Measurements from ENCODE around the gene ALPL. TPM values are rescaled to one million over a fixed set of nuclear protein-coding genes. Genes with fewer than 3 reads are reported as not detected.

Gene ALPL
- total and polyA plus RNA-seq, 8 donors: 2.9 to 12.0 (median 7.0) TPM; not detected in 2

DNA sequence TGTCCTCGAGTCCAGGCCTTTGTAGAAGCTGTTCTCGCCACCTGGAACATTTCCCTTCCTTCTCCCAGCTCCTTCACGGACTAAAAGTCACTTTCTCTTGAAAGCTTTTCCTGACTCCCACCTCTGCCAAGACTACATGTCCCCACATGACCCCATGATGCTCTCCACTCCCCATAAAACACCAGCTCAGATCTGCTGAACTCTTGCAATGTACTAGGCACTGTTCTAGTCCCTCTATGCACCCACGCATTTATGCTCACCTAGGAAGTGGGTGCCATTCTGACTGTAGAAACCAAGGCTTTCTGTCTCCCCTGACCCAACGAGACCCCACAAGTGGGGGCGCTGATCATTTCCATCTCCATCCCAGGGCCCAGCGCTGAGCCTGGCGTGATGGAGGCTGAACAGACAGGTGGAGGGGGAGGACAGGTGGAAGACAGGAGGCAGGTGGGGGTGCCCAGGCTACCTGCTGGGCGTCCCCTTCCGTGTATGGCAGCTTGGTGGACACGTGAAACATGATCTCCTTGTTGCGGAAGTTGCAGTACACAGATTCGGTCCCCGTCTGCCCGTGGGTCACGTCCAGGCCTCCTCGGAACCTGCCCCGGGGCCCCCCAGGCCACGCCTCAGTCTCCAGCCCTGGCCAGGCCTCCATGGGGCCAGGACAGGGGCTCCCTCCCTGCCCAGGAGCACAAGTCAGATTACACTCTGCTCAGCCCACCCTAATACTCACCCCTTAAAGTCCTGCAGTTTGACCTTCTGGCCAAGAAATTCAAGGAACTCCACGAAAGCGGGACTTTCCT is 102.0 kb downstream of the ALPL start:
- H3K27ac ChIP-seq: no peak overlapping the region
- TF ChIP-seq EP300 (IDR thresholded peaks at IDR 0.05) (no peak), POLR2AphosphoS5 (IDR thresholded peaks at IDR 0.05) (no peak), POLR2A (IDR thresholded peaks at IDR 0.05) (no peak)
- TF ChIP-seq, protein P1, sequence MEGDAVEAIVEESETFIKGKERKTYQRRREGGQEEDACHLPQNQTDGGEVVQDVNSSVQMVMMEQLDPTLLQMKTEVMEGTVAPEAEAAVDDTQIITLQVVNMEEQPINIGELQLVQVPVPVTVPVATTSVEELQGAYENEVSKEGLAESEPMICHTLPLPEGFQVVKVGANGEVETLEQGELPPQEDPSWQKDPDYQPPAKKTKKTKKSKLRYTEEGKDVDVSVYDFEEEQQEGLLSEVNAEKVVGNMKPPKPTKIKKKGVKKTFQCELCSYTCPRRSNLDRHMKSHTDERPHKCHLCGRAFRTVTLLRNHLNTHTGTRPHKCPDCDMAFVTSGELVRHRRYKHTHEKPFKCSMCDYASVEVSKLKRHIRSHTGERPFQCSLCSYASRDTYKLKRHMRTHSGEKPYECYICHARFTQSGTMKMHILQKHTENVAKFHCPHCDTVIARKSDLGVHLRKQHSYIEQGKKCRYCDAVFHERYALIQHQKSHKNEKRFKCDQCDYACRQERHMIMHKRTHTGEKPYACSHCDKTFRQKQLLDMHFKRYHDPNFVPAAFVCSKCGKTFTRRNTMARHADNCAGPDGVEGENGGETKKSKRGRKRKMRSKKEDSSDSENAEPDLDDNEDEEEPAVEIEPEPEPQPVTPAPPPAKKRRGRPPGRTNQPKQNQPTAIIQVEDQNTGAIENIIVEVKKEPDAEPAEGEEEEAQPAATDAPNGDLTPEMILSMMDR (IDR thresholded peaks at IDR 0.05): no peak

DNA sequence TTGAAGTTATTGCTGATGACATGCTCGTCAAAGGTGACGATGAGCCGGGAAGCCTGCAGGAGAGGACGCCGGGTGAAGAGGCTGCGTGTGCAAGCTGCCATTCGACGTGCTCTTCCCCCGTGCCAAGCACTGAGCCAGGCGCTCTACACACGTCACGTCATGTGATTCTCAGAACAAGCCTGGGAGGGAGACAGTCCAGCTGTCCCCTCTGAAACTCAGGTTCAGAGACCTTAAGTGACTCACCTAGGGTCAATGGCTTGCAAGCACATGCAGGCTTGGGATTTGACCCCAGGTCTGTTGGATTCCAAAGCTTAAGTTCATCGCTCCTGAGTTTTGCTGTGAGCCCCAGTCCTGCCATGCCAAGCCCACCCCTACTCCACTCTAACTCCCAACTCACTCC is 102.8 kb downstream of the ALPL start:
- Histone ChIP-seq H3K36me3 (peaks cover 3 to 43% (median 36%) of the 10 kb centered on the region in 4 donors), H3K9me3 (no peaks in the 10 kb centered on the region), H3K4me1 (peaks cover 3 to 30% (median 20%) of the 10 kb centered on the region in 4 donors), H3K4me3 (no peak overlapping the region), H3K27me3 (peaks cover 0 to 7% (median 0%) of the 10 kb centered on the region in 3 donors), H3K27ac (no peak overlapping the region)
- TF ChIP-seq POLR2AphosphoS5 (IDR thresholded peaks at IDR 0.05) (no peak), EP300 (IDR thresholded peaks at IDR 0.05) (no peak), POLR2A (IDR thresholded peaks at IDR 0.05) (no peak)
- TF ChIP-seq, protein P1 (IDR thresholded peaks at IDR 0.05): no peak
- intact Hi-C loops (cut with DNase I; ENCODE audit: low total_unique reads): no loop called here
- 89 to 95% (median 94%) methylated on average over 11 to 13 of the region's 13 CpGs for WGBS, 5 donors
- DNase-seq: no peak

More for the DNA sequence above, 102.0 kb downstream of the ALPL start:
- H3K4me3 ChIP-seq: no peak overlapping the region
- H3K36me3 ChIP-seq: peaks cover 3 to 43% (median 36%) of the 10 kb centered on the region in 4 donors
- intact Hi-C loops (cut with DNase I; ENCODE audit: low total_unique reads): no loop called here
- peaks cover 3 to 24% (median 16%) of the 10 kb centered on the region in 4 donors for H3K4me1 ChIP-seq
- DNase-seq: no peak
- 74 to 84% (median 81%) methylated on average over 17 to 21 of the region's 21 CpGs for WGBS, 5 donors
- H3K9me3 ChIP-seq: no peaks in the 10 kb centered on the region
- H3K27me3 ChIP-seq: peaks cover 0 to 7% (median 0%) of the 10 kb centered on the region in 3 donors

DNA sequence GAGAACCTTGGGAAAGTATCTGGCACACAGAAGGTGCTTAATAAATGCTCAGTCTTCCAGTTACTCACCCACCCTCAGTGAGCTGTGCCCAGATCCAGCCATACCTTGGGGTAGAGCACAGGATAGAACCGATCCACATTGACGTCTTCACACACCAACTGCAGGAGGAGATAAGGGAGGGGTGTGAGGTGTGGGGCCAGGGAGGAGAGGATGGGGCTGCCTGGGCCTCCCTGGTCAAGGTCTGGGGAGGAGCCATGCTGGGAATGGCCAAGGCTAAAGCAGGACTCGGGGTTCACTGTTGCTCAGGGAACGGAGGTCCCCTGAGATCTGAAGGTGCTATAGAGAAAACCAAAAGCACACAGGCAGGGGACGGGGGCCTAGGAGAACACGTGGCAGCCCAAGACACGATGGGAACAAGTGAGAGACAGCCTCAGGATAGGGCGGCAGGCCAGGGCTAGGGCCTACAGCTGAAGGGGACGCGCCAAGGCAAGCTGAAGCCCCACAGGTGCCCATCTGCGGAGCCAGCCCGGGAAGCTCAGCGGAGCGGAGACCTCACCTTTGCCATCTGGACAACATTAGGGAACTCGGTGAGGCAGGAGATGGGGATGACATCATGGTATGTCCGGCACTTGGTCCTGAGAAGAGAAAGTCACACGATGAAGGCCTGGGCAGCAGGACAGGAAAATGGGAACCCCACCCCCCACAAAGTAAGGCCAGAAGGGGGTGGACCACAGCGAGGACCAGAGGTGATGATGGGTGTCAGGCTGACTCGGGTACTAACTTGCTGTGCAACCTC is 104.0 kb downstream of the ALPL start:
- no peaks in the 10 kb centered on the region for H3K9me3 ChIP-seq
- peaks cover 0 to under 1% (median 0%) of the 10 kb centered on the region in 3 donors for H3K27me3 ChIP-seq
- no peak for DNase-seq
- TF ChIP-seq, protein P1 (IDR thresholded peaks at IDR 0.05): no peak
- TF ChIP-seq EP300 (IDR thresholded peaks at IDR 0.05) (no peak), POLR2A (IDR thresholded peaks at IDR 0.05) (no peak), POLR2AphosphoS5 (IDR thresholded peaks at IDR 0.05) (no peak)
- 83 to 87% (median 84%) methylated on average over 18 to 19 of the region's 19 CpGs for WGBS, 5 donors
- H3K27ac ChIP-seq: no peak overlapping the region
- peaks cover 2 to 24% (median 12%) of the 10 kb centered on the region in 4 donors for H3K4me1 ChIP-seq
- H3K4me3 ChIP-seq: no peak overlapping the region
- H3K36me3 ChIP-seq: peaks cover 3 to 51% (median 36%) of the 10 kb centered on the region in 4 donors
- intact Hi-C loops (cut with DNase I; ENCODE audit: low total_unique reads): no loop called here

DNA sequence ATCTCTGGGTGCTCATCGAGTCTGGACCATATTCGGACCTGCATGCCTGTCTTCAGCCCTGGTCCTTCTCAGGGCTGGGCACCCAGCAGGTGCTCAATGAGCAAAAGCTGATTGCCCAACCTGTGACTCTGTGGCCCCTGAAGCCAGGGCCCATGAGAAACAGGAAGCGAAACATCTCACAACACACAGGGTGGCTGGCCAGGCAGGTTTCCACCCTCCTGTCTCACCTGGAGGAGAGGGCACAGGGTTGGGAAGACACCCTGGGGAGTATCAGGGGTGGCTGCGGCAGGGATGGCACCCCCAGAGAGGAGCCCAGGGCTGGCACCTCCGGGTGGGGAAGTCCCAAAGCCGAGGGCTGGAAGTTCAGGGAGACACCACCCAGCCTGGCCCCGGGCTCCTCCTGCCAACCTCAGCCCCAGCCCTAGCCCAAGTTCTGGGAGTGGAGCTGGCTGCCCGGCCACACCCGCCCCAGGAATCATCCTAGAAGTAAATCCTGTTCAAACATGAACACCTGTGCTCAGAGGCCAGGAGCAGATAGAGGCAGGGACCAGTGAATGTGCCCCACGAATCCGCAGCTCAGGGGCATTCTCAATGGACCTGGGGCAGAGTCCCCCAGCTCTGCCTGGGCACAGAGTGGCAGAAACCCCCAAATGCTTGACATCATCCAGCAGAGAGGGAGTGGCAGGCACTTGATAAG is 105.3 kb downstream of the ALPL start:
- Histone ChIP-seq H3K27me3 (peaks cover 0 to 1% (median 0%) of the 10 kb centered on the region in 3 donors), H3K9me3 (no peaks in the 10 kb centered on the region), H3K4me1 (peaks cover 12 to 35% (median 17%) of the 10 kb centered on the region in 4 donors), H3K36me3 (peaks cover 3 to 50% (median 36%) of the 10 kb centered on the region in 4 donors), H3K4me3 (no peak overlapping the region), H3K27ac (no peak overlapping the region)
- TF ChIP-seq, protein P1 (IDR thresholded peaks at IDR 0.05): no peak
- no peak for TF ChIP-seq POLR2A (IDR thresholded peaks at IDR 0.05)
- no peak for TF ChIP-seq POLR2AphosphoS5 (IDR thresholded peaks at IDR 0.05)
- no peak for TF ChIP-seq EP300 (IDR thresholded peaks at IDR 0.05)
- intact Hi-C loops (cut with DNase I; ENCODE audit: low total_unique reads): no loop called here
- WGBS, 5 donors: 49 to 70% (median 54%) methylated on average over 7 to 11 of the region's 11 CpGs
- DNase-seq: peak in 1 of 2 donors; percentile 67

Measured in stomach (tissue), 9 donors.